Naive B cell (primary cell): ENCODE data around the gene IFIT1B. TPM values are rescaled to one million over a fixed set of nuclear protein-coding genes. Genes with fewer than 3 reads are reported as not detected.
"Not testable (repeated sequence)": the region's sequence is repeated elsewhere in the genome, so short reads cannot be mapped to it uniquely, and the experiment has no call there.

Experiments used
- ATAC-seq, 2 donors: fragments of 150-1000 bp; cut with Tn5 transposase; 2 replicates each; pipeline ENCODE4 v1.10.0; 2021; ENCODE audit warnings: low read depth in 2 of 2, mild to moderate bottlenecking in 2 of 2, moderate library complexity in 2 of 2
- DNase-seq: peaks from one replicate; pipeline ENCODE4 v3.0.0; 2022
- H3K27ac Mint-ChIP-seq, 6 donors: one replicate each; pipeline ENCODE4 v1.8.0; 2020 to 2022; ENCODE audit warnings: mild to moderate bottlenecking in 6 of 6, mixed read lengths in 6 of 6, moderate library complexity in 5 of 6, inconsistent platforms in 2 of 6
- H3K27me3 Mint-ChIP-seq, 3 donors: one replicate each; pipeline ENCODE4 v1.8.0; 2021 to 2022; ENCODE audit warnings: mixed read lengths in 3 of 3, mild to moderate bottlenecking in 1 of 3
- H3K36me3 Mint-ChIP-seq, 2 donors: one replicate each; pipeline ENCODE4 v1.8.0; 2020 to 2022; ENCODE audit warnings: mixed read lengths in 2 of 2, inconsistent platforms in 1 of 2, mild to moderate bottlenecking in 1 of 2
- H3K4me1 Mint-ChIP-seq, 3 donors: one replicate each; pipeline ENCODE4 v1.8.0; 2020 to 2022; ENCODE audit warnings: mixed read lengths in 3 of 3, inconsistent platforms in 1 of 3, mild to moderate bottlenecking in 1 of 3, moderate library complexity in 1 of 3
- H3K4me3 Mint-ChIP-seq, 8 donors: one replicate each; pipeline ENCODE4 v1.8.0; 2020 to 2022; ENCODE audit warnings: mild to moderate bottlenecking in 8 of 8, mixed read lengths in 8 of 8, moderate library complexity in 8 of 8, inconsistent platforms in 2 of 8
- H3K9me3 Mint-ChIP-seq, 7 donors: one replicate each; pipeline ENCODE4 v1.8.0; 2020 to 2022; ENCODE audit warnings: mixed read lengths in 7 of 7, mild to moderate bottlenecking in 5 of 7, inconsistent platforms in 2 of 7, moderate library complexity in 1 of 7
- polyA plus RNA-seq, 6 donors: library from polyadenylated mRNA; unstranded; fragments of 300-500 nt; fragmentation: Illumina TruSeq; gene quantifications; one replicate each; pipeline ENCODE4 v1.2.3, GENCODE V29; 2021; ENCODE audit warnings: low read depth in 6 of 6

The IFIT1B gene
- polyA plus RNA-seq, 6 donors from 2014 or later, result 0.12 to 0.15 TPM; not detected in 4

- Mint-ChIP-seq H3K36me3 (no peaks in the 10 kb centered on the region), H3K27me3 (peaks cover 0 to 6% (median 0%) of the 10 kb centered on the region in 3 donors), H3K27ac (no peak overlapping the region), H3K4me1 (peaks cover 0 to 7% (median 5%) of the 10 kb centered on the region in 3 donors), H3K9me3 (no peaks in the 10 kb centered on the region), H3K4me3 (no peak overlapping the region)
- DNase-seq, result no peak
- ATAC-seq, result no peak
These were observed 3.7 kb upstream of the IFIT1B start for GRCh38 chr10:89373916-89374711.

DNA sequence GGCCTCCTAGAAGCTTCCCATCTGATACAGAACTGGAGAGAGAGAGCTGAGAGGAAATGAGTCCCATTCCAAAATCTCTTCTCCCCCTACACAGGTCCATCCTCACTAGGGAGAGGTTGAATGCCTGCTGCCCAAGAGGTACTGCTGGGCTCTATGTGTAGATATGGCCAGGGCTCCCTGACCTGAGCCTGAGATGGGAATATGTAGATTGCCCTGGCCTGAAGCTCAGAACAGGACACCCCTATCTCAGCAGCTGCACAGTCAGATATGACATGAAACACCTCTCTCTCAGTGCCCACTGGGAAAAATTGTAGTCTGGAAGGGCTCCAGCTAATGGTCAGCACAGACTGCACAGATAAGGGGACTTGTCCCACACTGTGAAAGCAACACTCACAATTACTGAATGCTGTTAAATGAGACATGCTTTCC is 3.1 kb upstream of the IFIT1B start:
- Mint-ChIP-seq H3K9me3 (no peaks in the 10 kb centered on the region), H3K36me3 (no peaks in the 10 kb centered on the region), H3K4me3 (no peak overlapping the region), H3K27me3 (peaks cover 0 to 3% (median 0%) of the 10 kb centered on the region in 3 donors), H3K27ac (no peak overlapping the region), H3K4me1 (peaks cover 0 to 3% (median 0%) of the 10 kb centered on the region in 3 donors)
- ATAC-seq, result no peak
- DNase-seq, result no peak

DNA sequence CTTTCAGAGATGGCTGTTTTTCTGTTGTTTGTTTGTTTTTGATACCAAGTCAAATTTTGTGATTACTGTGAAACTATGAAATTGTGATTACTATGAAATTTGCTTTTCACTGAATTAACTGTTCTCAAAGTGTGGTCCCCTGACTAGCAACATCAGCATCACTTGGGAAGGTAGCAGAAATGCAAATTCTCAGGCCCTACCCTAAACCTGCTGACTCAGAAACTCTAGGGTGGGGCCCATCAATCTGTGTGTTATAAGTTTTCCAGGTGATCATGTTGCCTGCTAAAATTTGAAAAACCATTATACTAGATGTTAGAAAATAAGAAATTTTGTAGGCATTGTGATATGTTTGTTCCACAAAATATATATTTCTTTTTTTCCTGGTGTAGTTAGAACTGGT is 1.2 kb downstream of the IFIT1B start:
- DNase-seq (no peak), ATAC-seq (no peak)
- Mint-ChIP-seq H3K9me3 (no peaks in the 10 kb centered on the region), H3K36me3 (no peaks in the 10 kb centered on the region), H3K27ac (no peak overlapping the region), H3K4me3 (no peak overlapping the region), H3K27me3 (no peaks in the 10 kb centered on the region), H3K4me1 (peaks cover 4 to 10% (median 7%) of the 10 kb centered on the region in 3 donors)

DNA sequence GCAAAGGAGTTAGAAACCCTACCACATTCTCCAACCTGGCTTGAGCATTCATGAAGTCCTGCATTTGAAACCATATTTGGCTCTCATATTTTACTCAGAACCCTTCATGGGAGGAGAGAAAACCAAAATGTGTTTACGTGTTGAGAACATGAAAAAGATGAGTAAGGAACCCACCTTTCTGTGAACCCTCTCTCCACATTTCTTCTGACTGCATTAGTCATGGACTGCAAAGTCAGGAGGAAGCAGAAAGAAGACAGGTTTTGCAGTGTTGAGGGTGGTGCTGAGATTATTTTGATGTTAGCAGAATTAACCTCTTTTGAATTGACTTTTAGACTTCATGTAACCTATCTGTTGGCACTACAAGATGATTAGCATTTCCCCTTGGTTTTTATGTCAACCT is 4.9 kb downstream of the IFIT1B start:
- no peak for ATAC-seq
- no peaks in the 10 kb centered on the region for H3K9me3 Mint-ChIP-seq
- H3K27ac Mint-ChIP-seq, result no peak overlapping the region

DNA sequence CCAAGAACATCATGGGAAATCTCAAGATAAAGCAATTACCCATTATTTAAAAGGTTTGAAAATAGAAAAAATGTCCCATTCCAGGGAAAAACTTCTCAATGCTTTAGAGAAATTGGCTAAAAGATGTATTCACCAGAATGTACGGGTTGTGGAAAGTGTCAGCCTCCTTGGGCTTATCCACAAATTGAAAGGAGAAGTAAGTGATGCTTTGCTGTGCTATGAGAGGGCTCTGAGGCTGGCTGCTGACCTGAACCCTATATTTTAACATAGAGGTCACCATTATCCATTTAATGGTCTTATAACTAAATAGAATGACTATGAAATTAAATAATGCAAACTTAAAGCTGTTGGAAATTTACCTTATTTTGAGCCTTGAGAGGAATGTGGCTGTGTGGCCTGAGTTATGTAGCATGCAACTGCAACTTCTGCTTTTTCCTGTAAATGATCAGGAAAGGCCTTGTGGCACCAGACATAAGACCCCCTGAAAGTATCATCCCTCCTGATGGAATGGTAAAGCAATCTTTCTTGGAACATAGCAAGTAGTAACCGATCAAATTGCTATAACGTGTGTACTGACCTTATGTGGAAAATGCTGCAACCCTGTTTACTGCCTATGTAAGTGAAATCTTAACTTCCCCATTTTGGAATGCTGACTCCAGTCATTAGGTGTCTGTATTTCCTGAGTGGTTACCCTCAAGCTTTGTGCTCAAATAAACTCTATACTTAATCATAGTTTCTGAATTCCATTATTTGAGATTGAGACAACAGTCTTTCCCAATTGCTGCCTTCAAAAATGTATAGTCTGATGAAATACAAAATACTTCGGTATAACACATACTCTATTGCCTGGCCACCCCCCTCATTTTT is 6.9 kb downstream of the IFIT1B start:
- Mint-ChIP-seq H3K27me3 (no peaks in the 10 kb centered on the region), H3K4me3 (peak overlapping the region in 5 of 8 donors; percentile 10 to 44 (median 16)), H3K36me3 (no peaks in the 10 kb centered on the region), H3K9me3 (no peaks in the 10 kb centered on the region), H3K4me1 (peaks cover 17 to 24% (median 19%) of the 10 kb centered on the region in 3 donors), H3K27ac (peak overlapping the region in 2 of 6 donors; percentile 18 to 34)
- ATAC-seq (peak; percentile 92 to 95), DNase-seq (peak; percentile 25)

More for the DNA sequence above, 4.9 kb downstream of the IFIT1B start:
- H3K4me1 Mint-ChIP-seq, result peaks cover 17 to 24% (median 19%) of the 10 kb centered on the region in 3 donors
- DNase-seq, result no peak
- no peak overlapping the region for H3K4me3 Mint-ChIP-seq
- H3K36me3 Mint-ChIP-seq, result no peaks in the 10 kb centered on the region
- no peaks in the 10 kb centered on the region for H3K27me3 Mint-ChIP-seq

GRCh38 chr10:89388806-89389205 is 10.9 kb downstream of the IFIT1B start:
- no peak for DNase-seq

GRCh38 chr10:89389254-89389653 is 11.4 kb downstream of the IFIT1B start:
- no peak for ATAC-seq
- no peak overlapping the region for H3K27ac Mint-ChIP-seq
- no peak overlapping the region for H3K4me3 Mint-ChIP-seq
- H3K4me1 Mint-ChIP-seq, result peaks cover 22 to 38% (median 24%) of the 10 kb centered on the region in 3 donors
- no peak for DNase-seq
- no peaks in the 10 kb centered on the region for H3K9me3 Mint-ChIP-seq
- no peaks in the 10 kb centered on the region for H3K27me3 Mint-ChIP-seq
- H3K36me3 Mint-ChIP-seq, result no peaks in the 10 kb centered on the region

More at GRCh38 chr10:89388806-89389205, 10.9 kb downstream of the IFIT1B start:
- H3K9me3 Mint-ChIP-seq, result no peaks in the 10 kb centered on the region
- no peaks in the 10 kb centered on the region for H3K27me3 Mint-ChIP-seq
- H3K4me3 Mint-ChIP-seq, result peak overlapping the region in 1 of 8 donors; percentile 54
- no peak for ATAC-seq
- no peaks in the 10 kb centered on the region for H3K36me3 Mint-ChIP-seq
- H3K4me1 Mint-ChIP-seq, result peaks cover 26 to 42% (median 29%) of the 10 kb centered on the region in 3 donors
- peak overlapping the region in 1 of 6 donors; percentile 38 for H3K27ac Mint-ChIP-seq

DNA sequence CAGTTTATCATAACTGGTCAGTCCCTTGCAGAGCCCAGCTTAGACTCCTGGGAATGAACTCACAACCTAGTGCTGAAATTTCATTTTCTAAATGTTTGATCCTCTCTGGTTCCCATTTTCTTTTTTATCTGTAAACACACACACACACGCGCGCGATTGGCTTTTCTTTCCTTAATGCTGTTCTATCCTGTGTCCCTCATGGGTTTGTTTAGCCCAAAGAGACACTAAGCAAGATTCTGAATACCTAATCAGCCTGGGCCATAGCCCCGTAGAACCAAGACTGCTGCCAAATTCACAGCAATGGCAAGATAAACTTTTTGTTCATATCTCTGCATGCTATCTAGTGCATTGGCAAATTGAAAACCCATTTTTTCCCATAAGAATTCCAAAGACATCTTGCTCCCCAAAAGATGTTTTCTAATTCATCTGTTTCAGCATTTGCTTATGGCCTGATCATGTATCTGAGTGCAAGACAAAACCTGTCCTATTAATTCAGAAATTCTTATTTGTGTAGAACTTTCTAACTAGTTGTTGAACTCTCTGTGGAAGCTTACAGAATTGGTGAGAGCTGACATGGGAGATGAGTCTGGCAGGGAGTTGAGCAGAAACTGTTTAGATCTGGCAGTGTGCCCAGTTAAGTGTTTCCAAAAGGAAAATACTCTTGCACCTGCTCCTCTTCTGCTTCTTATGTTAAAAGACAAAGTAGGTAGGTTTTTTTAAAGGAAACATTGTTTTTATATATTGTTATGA is 12.8 kb downstream of the IFIT1B start:
- peaks cover 12 to 30% (median 13%) of the 10 kb centered on the region in 3 donors for H3K4me1 Mint-ChIP-seq
- no peaks in the 10 kb centered on the region for H3K9me3 Mint-ChIP-seq
- H3K36me3 Mint-ChIP-seq, result no peaks in the 10 kb centered on the region
- H3K27ac Mint-ChIP-seq, result peak overlapping the region in 1 of 6 donors; percentile 90
- H3K27me3 Mint-ChIP-seq, result no peaks in the 10 kb centered on the region
- H3K4me3 Mint-ChIP-seq, result peak overlapping the region in 5 of 8 donors; percentile 47 to 95 (median 64)
- DNase-seq (no peak), ATAC-seq (no peak)

GRCh38 chr10:89391226-89391576 is 13.3 kb downstream of the IFIT1B start:
- H3K4me3 Mint-ChIP-seq, result peak overlapping the region in 6 of 8 donors; percentile 47 to 95 (median 64)
- H3K27ac Mint-ChIP-seq, DNase-seq, H3K9me3 Mint-ChIP-seq, ATAC-seq, H3K27me3 Mint-ChIP-seq, H3K36me3 Mint-ChIP-seq: not testable (repeated sequence)
- peaks cover 12 to 28% (median 13%) of the 10 kb centered on the region in 3 donors for H3K4me1 Mint-ChIP-seq

DNA sequence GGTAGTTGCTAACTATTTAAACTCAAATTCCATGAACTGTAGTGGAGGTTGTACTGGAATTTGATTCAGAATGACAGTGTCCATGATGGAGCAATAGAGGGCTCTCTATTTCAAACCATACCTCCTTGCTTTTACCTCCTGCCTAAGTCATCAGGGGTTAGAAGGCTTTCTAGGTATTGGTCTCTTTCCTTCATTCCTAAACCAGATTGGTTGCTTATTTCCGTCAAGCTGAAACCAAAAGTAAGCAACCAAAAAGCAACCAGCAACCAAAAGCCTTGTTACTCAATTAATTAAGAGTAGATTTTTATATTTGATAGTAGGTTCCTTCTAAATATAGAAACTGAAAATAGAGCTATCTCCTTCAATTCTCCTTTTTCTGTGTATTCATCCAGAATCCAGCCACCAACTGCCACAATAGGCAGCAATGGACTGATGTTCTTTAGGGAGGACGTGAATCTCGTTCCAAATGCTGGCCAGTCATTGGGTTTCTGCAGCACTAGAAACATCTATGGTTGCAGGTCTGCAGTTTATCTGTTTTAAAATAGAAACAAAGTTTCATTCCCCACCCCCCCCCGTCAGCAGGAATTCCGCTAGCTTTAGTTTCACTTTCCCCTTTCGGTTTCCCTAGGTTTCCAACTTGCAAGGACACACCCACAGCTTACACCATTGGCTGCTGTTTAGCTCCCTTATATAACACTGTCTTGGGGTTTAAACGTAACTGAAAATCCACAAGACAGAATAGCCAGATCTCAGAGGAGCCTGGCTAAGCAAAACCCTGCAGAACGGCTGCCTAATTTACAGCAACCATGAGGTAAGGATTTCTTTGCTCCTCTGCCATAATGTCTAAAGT is 14.3 kb downstream of the IFIT1B start, which contains the start of gene IFIT1:
Gene IFIT1, plus strand, starts transcription at position 717 of the 850 bp plus-strand sequence. Its CDS starts 90 bp downstream, at position 807.
- DNase-seq (peak; percentile 50), ATAC-seq (peak; percentile 94 to 95)
- H3K4me1 Mint-ChIP-seq, result peaks cover 12 to 28% (median 13%) of the 10 kb centered on the region in 3 donors
- H3K9me3 Mint-ChIP-seq, result no peaks in the 10 kb centered on the region
- no peaks in the 10 kb centered on the region for H3K36me3 Mint-ChIP-seq
- peak within 1 kb of the TSS; percentile 81 to 95 (median 93) for H3K4me3 Mint-ChIP-seq
- peak within 1 kb of the TSS; percentile 69 to 94 (median 84) for H3K27ac Mint-ChIP-seq
- H3K27me3 Mint-ChIP-seq, result no peaks in the 10 kb centered on the region

DNA sequence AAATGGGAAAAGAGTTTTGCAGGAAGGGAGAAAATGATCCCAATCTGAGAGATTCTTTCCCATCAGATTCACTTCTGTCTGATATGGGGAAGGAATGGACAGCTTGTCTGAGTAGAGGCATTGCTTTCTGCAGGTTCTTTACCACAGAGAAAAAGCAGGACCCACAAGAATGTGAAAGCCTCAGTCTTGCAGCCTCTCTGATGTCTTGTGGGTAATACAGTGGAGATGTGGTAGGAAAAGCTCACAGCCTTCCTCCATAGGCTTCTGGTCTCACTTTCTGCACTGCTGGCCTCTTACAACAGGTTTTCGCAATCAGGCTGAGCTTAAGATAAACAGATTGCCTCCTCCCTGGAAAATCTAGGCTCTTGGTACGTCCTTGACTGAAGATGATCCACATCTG is 15.1 kb downstream of the IFIT1B start:
- Mint-ChIP-seq H3K4me1 (peaks cover 12 to 28% (median 13%) of the 10 kb centered on the region in 3 donors), H3K36me3 (no peaks in the 10 kb centered on the region), H3K27ac (peak overlapping the region in 4 of 6 donors; percentile 79 to 90 (median 84)), H3K9me3 (no peaks in the 10 kb centered on the region), H3K4me3 (peak overlapping the region; percentile 81 to 95 (median 93)), H3K27me3 (no peaks in the 10 kb centered on the region)
- no peak for ATAC-seq
- no peak for DNase-seq

DNA sequence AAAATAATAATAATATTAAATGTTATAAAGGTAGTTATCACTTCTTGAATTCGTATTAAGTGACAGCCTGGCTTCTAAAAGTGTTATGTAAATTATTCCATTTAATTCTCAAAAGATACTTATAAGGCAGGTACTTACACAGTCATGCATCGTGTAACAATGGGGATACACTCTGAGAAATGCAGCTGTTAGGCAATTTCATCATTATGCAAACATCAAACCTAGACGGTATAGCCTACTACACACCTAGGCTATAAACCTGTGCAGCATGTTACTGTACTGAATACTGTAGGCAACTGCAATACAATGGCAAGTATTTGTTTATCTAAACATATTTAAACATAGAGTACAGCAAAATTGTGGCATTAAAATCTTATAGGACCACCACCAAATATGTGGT is 16.0 kb downstream of the IFIT1B start:
- H3K27me3 Mint-ChIP-seq, result no peaks in the 10 kb centered on the region
- peak overlapping the region in 1 of 8 donors; percentile 81 for H3K4me3 Mint-ChIP-seq
- H3K36me3 Mint-ChIP-seq, result no peaks in the 10 kb centered on the region
- DNase-seq, result no peak
- H3K4me1 Mint-ChIP-seq, result peaks cover 12 to 28% (median 13%) of the 10 kb centered on the region in 3 donors
- H3K9me3 Mint-ChIP-seq, result no peaks in the 10 kb centered on the region
- ATAC-seq, result no peak
- H3K27ac Mint-ChIP-seq, result no peak overlapping the region
